Glutamatergic neuron (in vitro differentiated cells): ENCODE measurements around the gene CDC45. TPM values are rescaled to one million over a fixed set of nuclear protein-coding genes. Genes with fewer than 3 reads are reported as not detected.

Experiments
- DNase-seq: peaks from one replicate; pipeline ENCODE4 v3.0.0; 2022
- H3K27ac Mint-ChIP-seq: one replicate; pipeline ENCODE4 v1.8.0; 2020; ENCODE audit warnings: mild to moderate bottlenecking, mixed read lengths, inconsistent platforms; ENCODE audit not compliant: unreplicated experiment
- H3K27me3 Mint-ChIP-seq: one replicate; pipeline ENCODE4 v1.8.0; 2020; ENCODE audit warnings: mild to moderate bottlenecking, moderate library complexity, mixed read lengths, inconsistent platforms; ENCODE audit not compliant: unreplicated experiment
- H3K36me3 Mint-ChIP-seq: one replicate; pipeline ENCODE4 v1.8.0; 2020; ENCODE audit warnings: mild to moderate bottlenecking, mixed read lengths, inconsistent platforms; ENCODE audit not compliant: unreplicated experiment
- H3K4me1 Mint-ChIP-seq: one replicate; pipeline ENCODE4 v1.8.0; 2020; ENCODE audit warnings: mild to moderate bottlenecking, low read depth, mixed read lengths, inconsistent platforms; ENCODE audit not compliant: unreplicated experiment
- H3K4me3 Mint-ChIP-seq: one replicate; pipeline ENCODE4 v1.8.0; 2020; ENCODE audit warnings: mild to moderate bottlenecking, mixed read lengths, inconsistent platforms; ENCODE audit not compliant: unreplicated experiment
- H3K9me3 Mint-ChIP-seq: one replicate; pipeline ENCODE4 v1.8.0; 2020; ENCODE audit warnings: mild to moderate bottlenecking, moderate library complexity, mixed read lengths, inconsistent platforms; ENCODE audit not compliant: unreplicated experiment
- total RNA-seq: library from RNA; stranded (reverse); fragmentation: NEBNext Ultra II Directional; extraction: Animal tissue kit (Norgen Biotek cat#: 25700); gene quantifications from one replicate; pipeline ENCODE4 v1.2.1, GENCODE V29; 2021; ENCODE audit not compliant: unreplicated experiment
- TF ChIP-seq, protein P1 (sequence below): fragments of 200-600 bp; sonication (generic); IDR thresholded peaks from one replicate; pipeline ENCODE4 v1.5.0; 2021; ENCODE audit not compliant: partially characterized antibody, unreplicated experiment

The CDC45 gene
- total RNA-seq, 1 donor from 2014 or later, result 3.5 TPM

DNA sequence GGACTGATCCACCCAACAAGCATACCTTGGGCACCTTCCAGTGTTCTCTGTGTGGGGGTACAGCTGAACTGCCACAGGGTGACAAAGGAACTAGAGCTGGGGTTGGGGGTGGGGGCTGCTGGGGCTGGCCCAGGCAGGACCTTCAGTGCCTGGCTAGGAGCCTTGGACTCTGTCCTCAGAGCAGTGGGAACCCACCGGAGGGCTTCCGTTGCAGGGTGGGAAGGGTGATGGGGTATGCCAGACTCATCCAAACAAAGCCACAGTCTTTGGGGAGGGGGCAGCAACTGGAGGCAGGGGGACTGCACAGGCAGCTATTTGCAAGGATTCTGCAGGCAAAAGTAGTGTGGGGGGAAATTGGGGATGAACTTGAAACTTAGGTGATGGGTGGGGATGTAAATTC, 80.2 kb downstream of the CDC45 start:
- Mint-ChIP-seq H3K27ac (no peak overlapping the region), H3K9me3 (peaks cover 2% of the 10 kb centered on the region), H3K4me1 (no peaks in the 10 kb centered on the region), H3K4me3 (no peak overlapping the region), H3K27me3 (peaks cover 4% of the 10 kb centered on the region), H3K36me3 (no peaks in the 10 kb centered on the region)
- no peak for DNase-seq
- TF ChIP-seq, protein P1, sequence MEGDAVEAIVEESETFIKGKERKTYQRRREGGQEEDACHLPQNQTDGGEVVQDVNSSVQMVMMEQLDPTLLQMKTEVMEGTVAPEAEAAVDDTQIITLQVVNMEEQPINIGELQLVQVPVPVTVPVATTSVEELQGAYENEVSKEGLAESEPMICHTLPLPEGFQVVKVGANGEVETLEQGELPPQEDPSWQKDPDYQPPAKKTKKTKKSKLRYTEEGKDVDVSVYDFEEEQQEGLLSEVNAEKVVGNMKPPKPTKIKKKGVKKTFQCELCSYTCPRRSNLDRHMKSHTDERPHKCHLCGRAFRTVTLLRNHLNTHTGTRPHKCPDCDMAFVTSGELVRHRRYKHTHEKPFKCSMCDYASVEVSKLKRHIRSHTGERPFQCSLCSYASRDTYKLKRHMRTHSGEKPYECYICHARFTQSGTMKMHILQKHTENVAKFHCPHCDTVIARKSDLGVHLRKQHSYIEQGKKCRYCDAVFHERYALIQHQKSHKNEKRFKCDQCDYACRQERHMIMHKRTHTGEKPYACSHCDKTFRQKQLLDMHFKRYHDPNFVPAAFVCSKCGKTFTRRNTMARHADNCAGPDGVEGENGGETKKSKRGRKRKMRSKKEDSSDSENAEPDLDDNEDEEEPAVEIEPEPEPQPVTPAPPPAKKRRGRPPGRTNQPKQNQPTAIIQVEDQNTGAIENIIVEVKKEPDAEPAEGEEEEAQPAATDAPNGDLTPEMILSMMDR, result no peak

DNA sequence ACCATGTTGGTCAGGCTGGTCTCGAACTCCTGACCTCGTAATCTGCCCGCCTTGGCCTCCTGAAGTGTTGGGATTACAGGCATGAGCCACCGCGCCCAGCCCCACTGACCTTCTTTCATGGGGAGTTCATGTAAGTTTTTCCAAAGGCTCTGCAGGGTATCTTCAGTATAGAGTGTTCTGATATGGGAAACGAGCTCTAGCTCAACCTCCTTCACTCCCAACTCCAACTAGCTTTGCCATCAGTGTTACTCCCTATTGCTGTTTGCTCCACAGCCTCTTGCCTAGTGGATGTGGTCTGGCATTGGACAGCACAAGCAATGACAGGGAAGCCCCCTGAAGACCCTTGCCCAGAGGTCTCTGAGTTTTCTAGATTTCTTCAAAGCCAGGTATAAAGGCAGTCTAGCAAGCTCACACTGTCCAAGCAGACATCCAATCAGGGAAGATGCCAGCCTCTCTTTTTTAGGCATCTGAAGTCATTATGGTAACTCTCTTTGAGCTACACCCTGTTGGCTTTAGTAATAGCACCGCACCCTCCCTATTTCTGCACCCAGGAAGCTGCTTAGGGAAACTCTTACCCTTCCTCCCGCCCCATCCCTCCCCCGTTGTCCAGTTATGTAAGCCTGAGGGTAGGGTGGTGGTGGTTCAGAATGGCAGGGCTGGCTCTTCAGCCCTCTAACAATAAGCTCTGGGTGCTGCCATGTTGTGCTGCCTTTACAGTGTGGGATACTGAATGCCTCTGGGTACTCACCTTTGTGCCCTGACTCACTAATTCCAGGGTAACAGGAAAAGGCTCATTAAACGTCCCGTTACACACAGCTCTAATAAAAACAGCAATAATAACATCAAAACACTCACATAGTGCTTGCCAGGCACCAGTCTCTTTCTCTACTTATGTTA, 85.9 kb downstream of the CDC45 start:
- Mint-ChIP-seq H3K4me1 (no peaks in the 10 kb centered on the region), H3K9me3 (peaks cover 4% of the 10 kb centered on the region), H3K4me3 (no peak overlapping the region), H3K36me3 (no peaks in the 10 kb centered on the region), H3K27ac (no peak overlapping the region), H3K27me3 (peaks cover 2% of the 10 kb centered on the region)
- no peak for DNase-seq
- TF ChIP-seq, protein P1, result no peak

DNA sequence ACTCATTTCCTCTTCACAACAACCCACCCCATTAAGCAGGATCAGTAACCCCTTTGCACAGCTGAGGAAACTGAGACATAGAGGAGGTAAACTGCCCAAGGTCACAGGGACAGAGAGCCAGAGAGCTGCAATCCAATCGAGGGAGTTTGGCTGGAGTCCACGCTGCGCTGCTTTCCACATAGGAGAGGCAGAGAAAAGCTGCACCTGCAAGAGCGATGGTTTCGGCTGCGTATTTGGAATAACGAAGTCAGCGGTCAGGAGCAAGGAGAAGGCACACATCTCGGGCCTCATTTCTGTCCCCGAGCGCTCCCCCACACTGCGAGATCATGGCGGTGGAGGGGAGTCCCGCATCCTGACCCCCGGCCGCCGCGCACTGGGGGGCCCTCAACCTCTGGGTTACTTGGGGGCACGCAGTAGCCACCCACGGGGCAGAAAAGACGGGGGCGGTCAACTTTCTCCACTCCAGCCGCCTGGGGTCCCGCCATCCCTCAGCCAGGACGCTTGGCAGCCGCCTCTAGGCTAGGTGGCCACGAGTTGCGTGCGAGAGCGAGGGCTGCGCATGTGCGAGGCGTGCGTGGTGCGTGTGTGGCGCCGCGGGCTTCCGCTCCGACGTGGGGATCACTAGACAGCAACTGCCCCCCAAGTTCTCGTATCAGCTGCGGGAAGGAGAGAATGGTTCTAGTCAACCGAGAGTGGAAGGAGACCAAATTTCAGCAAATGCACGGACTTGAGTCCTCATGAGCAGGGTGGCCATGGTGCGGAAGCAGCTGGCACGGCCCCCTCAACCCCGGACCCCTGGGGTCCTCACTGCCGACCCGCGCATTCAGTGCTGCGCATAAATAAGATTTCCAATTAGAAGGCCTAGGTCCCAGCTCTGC, 86.8 kb downstream of the CDC45 start:
- TF ChIP-seq, protein P1, result no peak
- Mint-ChIP-seq H3K4me1 (no peaks in the 10 kb centered on the region), H3K9me3 (peaks cover 4% of the 10 kb centered on the region), H3K27me3 (no peaks in the 10 kb centered on the region), H3K36me3 (no peaks in the 10 kb centered on the region), H3K27ac (no peak overlapping the region), H3K4me3 (no peak overlapping the region)
- no peak for DNase-seq

DNA sequence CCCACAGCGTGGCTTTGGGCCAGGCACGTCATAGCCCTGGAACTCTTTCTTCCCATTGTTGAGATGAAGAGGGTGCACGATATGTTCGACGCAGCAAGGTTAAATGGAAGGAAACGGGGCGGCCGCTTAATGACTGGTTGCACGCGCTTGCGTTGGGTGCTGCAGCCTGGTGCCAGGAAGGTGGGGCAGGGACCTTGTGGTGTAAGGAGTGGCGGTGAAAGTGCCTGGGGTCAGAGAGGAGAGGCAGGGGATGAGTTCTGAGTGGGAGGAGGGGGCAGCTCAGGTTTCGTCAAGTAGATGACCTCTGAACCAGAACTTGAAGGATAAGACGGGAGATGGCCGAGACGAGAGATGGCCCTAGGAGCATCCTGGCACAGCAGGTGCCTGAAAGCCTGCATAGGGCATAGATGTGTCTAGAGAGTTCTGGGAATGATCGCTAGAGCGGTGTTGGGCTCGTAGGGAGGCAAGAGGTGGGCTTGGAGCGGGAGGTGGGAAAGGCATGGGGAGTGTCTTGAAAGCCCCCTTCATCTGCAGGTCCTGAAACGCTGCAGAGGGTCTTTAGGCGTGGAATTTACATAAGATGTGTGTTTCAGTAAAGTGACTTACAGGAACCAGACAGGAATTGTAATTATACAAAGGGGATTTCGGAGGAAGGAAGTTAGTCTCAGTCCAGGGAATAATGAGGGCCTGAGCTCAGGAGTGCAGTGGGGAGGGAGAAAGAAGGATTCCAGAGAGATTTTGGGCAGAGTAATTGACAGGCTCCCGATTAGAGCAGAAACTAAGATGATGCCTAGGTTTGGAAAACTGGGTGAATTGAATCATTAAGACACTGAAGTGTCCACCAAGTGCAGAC, 87.7 kb downstream of the CDC45 start:
- TF ChIP-seq, protein P1, result no peak
- H3K27me3 Mint-ChIP-seq, result peaks cover 2% of the 10 kb centered on the region
- H3K9me3 Mint-ChIP-seq, result peaks cover 4% of the 10 kb centered on the region
- no peak overlapping the region for H3K4me3 Mint-ChIP-seq
- H3K27ac Mint-ChIP-seq, result no peak overlapping the region
- no peak for DNase-seq
- H3K4me1 Mint-ChIP-seq, result no peaks in the 10 kb centered on the region
- no peaks in the 10 kb centered on the region for H3K36me3 Mint-ChIP-seq
